DMS153 (cell line): ENCODE measurements around the gene KIF23.

Experiments
- DNase-seq: peaks from one replicate; lab custom pipeline; 2025; lab: John Stamatoyannopoulos, UW

KIF23 gene

DNA sequence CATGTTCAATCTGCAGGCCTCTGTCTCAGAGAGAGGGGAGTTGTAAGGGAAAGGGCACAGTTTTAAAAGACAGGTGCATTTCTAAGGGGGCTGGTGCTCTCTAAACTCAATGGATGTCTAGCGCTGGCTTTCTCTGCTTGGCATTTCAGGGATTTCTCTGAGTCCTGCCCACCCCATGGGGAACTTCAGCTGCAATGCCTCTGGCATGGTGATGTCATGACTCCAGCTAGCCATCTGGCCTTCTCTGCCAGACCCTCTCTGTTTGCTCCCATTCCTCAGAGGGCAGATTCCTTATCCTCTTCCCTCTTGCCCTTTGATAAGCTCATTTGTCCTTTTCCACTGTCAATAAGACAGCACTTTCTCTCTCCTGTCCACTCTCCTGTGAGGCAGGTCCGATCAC is 79.3 kb downstream of the KIF23 start:
- no peak for DNase-seq

DNA sequence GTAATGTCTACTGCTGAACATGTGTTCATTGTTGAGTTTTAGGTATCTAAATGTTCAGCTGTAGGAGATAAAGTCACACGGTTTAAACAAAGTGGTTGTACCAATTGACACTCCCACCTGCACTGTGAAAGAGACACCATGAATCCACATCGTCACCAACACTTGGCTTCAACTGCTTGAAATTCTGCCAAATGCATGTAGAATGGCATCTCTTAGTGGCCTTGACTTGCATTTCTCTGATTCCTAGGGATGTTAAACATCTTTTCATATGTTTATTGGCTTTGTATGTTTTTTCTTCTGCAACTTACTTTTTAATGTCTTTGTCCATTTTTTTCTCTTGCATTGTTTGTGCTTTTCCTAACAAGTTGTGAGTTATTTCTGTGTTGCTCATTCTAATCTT is 81.9 kb downstream of the KIF23 start:
- DNase-seq: no peak

- DNase-seq: no peak
Measured at GRCh38 chr15:69497076-69497475, 82.9 kb downstream of the KIF23 start.

DNA sequence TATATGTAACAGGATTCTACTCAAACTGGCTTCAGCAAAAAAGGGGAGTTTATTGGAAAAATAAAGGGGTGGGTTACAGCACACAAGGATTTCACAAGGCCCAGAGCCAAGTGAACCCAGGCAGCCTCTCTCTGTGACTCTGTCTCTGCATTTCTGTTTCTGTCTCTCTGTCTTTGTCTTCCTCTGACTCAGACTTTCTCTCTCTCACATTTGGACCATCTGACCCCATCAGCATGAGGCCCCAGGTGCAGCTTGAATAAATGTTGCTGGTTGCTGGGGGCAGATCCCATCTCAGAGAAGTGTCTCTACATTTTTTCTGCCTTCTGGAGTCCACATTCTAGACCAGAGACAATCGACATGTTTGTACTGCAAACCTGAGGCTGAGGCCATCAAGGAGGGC is 83.5 kb downstream of the KIF23 start:
- DNase-seq: no peak
